H7 (cell line): Measurements from ENCODE around the gene TWNK. TPM values are rescaled to one million over a fixed set of nuclear protein-coding genes. Genes with fewer than 3 reads are reported as not detected.

Experiments used
- DNase-seq: peaks from one replicate; pipeline ENCODE4 v3.0.0; 2012
- H3K27me3 ChIP-seq: 2 replicates; pipeline ENCODE4 v1.6.0; 2011; ENCODE audit warnings: mild to moderate bottlenecking, low read length; ENCODE audit not compliant: control insufficient read depth, insufficient read depth
- H3K36me3 ChIP-seq: replicated peaks from 2 replicates; pipeline ENCODE4 v1.5.1; 2011; ENCODE audit warnings: low read length; ENCODE audit not compliant: control insufficient read depth, insufficient read depth
- H3K4me3 ChIP-seq: 2 replicates; pipeline ENCODE4 v1.5.1; 2011; ENCODE audit warnings: low read depth, mild to moderate bottlenecking, control low read depth, low read length, moderate library complexity; ENCODE audit not compliant: insufficient read depth
- total RNA-seq: library from RNA; depleted of rRNA; stranded (reverse); fragments of >200 nt; shearing (Covaris generic); gene quantifications from 2 replicates; pipeline ENCODE4 v1.2.3, GENCODE V29; 2014

The TWNK gene
- total RNA-seq, 1 experiment from 2014 or later = 16.0 TPM

DNA sequence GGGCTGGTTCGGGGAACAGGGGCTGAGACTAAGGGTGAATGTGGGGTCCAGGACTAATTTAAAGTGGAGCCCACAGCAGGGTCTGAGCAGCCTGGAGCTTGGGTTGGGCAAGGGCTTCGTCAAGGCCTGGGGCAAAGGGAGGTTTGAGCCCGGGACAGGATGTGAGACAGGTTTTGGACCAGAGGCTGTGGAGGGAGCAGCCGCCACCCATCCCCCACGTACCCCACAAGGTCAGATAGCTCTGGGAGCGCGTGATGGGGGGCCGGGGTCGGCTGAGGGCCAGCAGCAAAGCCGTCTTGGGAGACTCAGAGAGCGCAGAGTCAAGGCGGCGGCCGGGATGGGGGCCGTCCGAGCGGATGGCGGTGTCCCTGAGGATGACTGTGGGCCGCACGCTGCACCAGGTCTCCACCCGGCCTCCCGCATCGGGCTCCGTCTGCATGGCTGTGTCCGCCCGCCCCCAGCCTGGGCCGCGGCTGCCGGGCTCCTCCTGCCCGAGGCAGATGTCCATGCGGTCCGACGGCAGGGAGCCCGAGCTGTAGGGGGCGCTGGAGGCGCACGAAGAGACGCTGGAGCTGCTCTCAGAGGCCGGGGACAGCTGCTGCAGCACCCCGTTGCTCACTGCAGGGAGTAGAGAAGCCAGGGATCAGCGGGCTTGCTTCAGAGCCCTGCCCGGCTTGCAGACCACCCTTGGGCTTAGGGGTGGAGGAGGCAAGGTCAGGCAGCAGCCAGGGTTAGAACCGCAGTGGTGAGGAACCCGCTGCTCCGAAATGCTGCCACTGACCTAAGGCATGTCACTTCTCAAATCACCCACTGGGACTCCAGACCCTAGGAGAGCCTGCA lies 31.5 kb downstream of the TWNK start:
- Histone ChIP-seq H3K4me3 (peak overlapping the region; percentile 40), H3K36me3 (no peaks in the 10 kb centered on the region), H3K27me3 (peaks cover 34% of the 10 kb centered on the region)
- peak; percentile 97 for DNase-seq

DNA sequence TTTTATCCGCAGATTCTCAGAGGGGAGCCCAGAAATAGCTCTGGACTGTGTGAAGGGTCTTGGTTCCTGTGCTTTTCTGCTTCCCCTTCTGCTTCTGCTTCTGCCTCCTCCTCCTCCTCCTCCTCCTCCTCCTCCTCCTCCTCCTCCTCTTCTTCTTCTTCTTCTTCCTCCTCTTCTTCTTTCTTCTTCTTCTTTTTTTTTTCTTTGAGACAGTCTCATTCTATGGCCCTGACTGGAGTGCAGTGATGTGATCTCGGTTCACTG lies 32.0 kb downstream of the TWNK start:
- no peak overlapping the region for H3K4me3 ChIP-seq
- H3K27me3 ChIP-seq = peaks cover 34% of the 10 kb centered on the region
- H3K36me3 ChIP-seq = no peaks in the 10 kb centered on the region
- DNase-seq = no peak

DNA sequence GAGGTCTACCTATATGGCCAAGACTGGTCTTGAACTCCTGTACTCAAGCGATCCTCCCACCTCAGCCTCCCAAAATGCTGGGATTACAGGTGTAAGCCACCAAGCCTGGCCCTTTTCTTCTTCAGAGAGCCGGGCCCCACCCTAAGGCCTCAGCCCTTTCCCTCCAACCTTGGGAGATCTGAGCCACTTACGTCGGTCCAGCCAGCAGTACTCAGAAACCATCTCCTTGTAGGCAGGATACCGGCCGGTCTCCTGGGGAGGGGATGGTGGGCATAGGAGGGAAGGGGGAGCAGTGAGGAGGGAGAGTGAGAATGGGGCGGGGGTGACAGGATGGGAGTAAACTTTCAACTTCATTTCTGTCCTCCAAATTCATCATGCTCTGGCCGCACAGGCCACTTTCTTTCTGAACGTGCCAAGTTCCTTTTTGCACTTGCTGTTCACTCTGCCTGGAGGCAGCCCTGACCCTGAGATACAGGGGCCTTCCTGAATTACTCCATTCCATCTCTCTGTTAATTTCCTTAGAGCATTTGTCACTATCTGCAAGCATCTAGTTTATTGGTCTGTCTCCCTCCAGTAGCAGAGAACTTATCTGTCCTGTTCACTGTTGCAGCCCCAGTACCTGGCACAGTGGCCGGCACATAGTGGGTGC lies 33.2 kb downstream of the TWNK start:
- peaks cover 32% of the 10 kb centered on the region for H3K27me3 ChIP-seq
- no peak overlapping the region for H3K4me3 ChIP-seq

DNA sequence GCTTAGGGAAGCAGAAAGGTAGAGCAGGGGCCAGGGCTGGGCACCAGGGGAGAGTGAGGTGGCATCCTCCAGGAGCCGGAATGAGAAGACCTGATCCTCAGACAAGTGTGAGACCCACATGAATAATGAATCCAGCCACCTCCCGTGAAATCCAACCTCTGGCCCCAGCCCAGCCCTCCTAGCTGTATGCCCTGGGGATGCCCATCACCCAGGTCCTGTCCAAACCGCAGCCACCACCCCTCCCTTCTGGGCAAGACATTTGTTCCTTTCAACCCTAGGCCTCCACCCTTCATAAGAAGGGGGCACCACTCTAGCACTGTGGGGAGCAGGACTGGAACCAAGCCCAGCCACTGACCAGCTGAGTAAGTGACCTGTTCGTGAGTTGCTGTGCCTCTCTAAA lies 33.9 kb downstream of the TWNK start:
- DNase-seq = no peak
- Histone ChIP-seq H3K4me3 (no peak overlapping the region), H3K27me3 (peaks cover 32% of the 10 kb centered on the region), H3K36me3 (no peaks in the 10 kb centered on the region)

More for the DNA sequence above, 33.2 kb downstream of the TWNK start:
- no peaks in the 10 kb centered on the region for H3K36me3 ChIP-seq
- no peak for DNase-seq

DNA sequence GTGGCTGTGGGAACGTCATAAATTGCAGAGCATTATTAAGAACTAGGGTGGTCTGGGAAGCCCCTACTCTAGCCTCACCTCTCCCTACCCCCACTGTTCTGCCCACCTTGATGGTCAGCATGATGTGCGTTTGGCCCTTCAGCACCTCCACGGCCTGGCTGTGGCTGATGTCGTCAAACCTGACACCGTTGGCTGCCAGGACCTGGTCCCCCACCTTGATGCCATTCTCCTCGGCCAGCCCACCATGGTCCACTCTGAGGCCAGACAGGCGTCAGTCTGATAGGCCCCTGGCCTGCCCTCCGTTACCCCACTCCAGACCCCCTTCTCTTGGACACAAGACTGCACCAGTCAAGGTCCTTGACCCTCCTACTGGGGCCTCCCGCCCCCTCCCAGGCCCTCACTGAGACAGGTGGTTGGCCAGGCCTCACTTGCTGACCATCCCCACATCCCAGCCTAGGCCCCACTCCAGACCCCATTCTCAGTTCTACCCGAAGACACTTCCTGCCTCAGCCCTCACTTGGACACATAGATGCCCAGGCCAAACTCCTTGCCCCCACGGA lies 34.4 kb downstream of the TWNK start:
- no peaks in the 10 kb centered on the region for H3K36me3 ChIP-seq
- H3K27me3 ChIP-seq = peaks cover 28% of the 10 kb centered on the region
- no peak for DNase-seq
- no peak overlapping the region for H3K4me3 ChIP-seq

DNA sequence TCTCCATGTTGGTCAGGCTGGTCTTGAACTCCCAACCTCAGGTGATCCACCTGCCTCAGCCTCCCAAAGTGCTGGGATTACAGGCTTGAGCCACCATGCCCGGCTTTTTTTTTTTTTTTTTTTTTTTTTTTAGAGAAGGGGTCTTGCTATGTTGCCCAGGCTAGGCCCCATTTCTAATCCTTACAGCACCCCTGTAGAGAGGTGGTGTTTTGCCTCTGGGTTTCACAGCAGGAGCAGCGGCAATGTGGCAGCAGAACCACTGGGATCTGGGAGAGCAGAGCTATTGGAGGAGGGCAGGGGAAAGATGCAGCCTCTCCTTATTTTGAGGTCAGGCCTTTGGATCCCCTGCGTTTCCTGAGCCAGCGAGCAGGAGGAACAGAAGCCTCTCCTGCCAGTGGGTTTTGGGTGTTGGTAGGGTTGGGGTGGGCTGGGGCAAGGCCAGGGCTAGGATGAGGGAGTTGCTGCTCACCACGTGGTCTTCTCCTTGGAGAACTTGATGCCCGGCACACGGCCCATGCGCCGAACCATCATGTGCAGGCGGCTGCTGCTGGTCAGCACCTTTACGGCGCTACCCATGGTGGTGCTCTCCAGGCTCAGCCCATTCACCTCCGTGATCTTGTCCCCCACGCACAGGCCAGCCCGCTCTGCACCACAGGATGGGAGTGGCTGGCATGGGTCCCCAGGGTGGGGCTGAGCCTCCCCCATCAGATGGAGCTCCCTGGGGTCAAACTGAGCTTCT lies 35.8 kb downstream of the TWNK start:
- peaks cover 16% of the 10 kb centered on the region for H3K27me3 ChIP-seq
- no peaks in the 10 kb centered on the region for H3K36me3 ChIP-seq
- no peak overlapping the region for H3K4me3 ChIP-seq
- DNase-seq = no peak

DNA sequence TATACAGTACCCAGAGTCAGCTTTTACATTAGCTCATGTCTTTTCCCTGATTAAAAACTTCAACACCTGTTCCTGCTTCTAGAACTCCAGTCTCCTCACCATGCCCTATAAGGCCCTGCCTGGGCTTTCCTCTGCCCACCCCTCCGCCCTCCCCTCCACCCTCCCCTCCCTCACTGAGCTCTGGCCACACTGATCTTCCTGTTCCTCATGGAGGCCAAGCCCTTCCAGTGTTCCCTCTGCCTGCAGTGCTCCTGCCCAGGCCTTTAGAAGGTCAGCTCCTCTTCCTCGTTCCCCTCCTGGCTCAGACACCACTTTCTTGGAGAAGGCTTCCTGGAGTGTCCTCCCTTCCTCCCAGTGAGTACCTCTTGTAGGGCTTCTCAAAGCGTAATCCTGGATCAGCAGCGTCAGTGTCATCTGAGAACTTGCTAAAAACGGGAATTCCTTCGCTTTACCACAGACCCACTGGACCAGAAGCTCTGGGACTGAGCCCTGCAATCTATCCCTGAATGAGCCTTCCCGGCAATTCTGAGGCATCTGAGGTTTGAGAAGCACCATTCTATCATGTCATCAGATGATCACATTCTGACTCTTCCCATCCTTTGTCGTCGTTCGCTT lies 39.9 kb downstream of the TWNK start:
- DNase-seq = no peak
- Histone ChIP-seq H3K4me3 (no peak overlapping the region), H3K27me3 (peaks cover 19% of the 10 kb centered on the region), H3K36me3 (no peaks in the 10 kb centered on the region)

DNA sequence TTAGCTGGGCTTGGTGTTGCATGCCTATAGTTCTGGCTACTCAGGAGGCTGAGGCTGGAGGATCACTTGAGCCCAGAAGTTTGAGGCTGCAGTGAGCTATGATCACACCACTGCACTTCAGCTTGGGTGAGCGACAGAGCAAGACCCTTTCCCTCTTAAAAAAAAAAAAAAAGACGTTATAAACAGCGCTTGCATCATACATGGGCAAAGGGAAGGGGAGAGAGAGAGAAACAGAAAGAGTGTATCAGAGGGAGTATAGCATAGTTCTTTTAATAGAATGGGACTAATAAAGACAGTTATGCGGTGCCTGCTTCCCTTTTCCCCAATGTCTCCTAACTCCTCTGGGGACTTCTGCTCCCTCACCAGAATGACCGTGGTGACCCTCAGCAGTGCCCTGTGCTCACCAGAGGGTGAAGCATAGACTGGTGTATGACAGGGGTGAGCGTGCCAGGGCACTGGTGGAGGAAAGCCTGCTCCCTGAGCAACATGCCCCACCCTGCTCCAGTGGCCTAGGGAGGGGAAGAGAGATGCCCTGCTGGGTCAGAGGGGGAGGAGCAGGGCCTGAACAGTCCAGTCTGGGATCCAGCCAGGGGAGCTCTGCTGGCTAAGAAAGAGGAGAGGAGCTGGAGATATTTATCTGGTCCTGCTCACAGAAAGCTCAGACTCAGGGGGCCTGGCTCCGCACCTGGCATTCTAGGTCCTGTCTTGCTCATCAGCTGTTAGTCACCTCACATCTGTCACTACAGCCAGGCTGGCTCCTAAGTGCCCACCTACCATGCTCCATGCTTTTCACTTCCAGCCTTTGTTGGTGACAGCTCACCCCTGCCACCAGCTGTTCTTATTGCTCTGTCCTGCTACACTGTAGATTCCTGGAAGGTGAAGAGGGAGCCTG lies 41.3 kb downstream of the TWNK start:
- DNase-seq = no peak
- peaks cover 25% of the 10 kb centered on the region for H3K27me3 ChIP-seq
- no peak overlapping the region for H3K4me3 ChIP-seq
- no peaks in the 10 kb centered on the region for H3K36me3 ChIP-seq

DNA sequence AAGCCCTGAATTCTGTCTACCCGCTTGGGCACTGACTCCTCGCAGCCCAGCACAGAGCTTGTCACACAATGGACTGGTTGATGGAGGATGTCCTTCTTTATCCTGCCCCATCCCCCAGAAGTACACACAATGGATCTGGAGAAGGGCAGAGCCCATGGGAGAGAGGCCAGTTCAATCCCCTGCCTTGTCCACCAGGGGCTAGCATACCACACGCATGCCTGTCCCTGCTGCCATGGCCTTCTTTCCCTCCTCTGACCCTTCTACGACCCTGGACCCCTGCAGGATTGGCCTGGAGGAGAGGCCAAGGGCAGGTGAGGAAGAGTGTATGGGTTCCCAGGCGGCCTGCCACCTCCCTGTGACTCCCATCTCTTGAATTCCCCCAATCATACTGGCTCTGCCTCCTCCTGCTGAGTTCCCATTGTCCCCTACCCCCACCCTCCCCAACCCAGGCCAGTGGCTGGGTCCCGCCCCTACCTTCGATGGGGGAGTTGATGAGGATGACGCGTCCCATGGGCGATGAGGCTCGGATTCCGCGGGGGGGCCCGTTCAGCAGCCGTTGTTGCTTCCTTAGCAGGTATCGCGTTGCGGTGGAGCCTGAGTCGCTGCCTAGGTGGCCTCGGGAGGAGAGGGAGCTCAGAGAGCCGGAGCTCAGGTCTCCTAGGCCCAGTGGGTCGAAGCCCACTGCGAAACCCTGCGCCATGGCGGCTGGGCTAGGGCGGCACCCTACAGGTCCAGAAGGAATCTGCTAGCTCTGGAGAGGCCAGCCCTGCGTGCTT lies 42.4 kb downstream of the TWNK start:
- Histone ChIP-seq H3K36me3 (no peaks in the 10 kb centered on the region), H3K4me3 (no peak overlapping the region), H3K27me3 (peaks cover 28% of the 10 kb centered on the region)
- peak; percentile 78 for DNase-seq

DNA sequence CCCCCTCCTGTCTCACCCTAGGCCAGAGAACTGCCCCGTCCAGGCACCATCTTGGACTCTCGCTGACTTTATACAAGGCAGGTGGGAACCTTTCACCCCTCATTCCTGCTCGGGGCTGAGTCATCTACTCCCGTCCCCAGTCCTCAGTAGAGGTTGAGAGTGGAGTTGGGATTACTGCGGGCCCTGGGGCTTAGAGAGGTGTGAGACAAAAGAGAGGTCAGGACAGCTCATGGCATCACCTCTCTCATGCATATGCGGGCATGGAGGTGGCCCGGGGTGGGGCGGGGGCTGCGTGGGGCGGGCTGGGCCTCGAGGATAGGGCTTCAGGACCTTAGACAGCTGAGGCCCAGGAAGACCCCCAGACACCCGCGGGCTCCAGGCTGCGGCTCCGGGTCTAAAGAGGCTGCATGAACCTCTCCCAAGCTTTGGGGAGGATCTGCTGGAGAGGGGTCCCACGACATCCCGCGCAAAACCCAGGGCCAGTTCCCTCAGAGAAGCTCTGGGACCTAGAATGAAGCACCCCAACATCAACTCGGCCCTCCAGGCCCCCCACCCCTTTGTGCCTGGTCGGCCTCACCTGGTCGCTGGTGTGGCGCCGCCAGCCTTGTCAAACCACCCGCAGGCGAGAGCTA lies 43.3 kb downstream of the TWNK start:
- Histone ChIP-seq H3K4me3 (peak overlapping the region; percentile 53), H3K27me3 (peaks cover 28% of the 10 kb centered on the region), H3K36me3 (no peaks in the 10 kb centered on the region)
- DNase-seq = peak; percentile 80

DNA sequence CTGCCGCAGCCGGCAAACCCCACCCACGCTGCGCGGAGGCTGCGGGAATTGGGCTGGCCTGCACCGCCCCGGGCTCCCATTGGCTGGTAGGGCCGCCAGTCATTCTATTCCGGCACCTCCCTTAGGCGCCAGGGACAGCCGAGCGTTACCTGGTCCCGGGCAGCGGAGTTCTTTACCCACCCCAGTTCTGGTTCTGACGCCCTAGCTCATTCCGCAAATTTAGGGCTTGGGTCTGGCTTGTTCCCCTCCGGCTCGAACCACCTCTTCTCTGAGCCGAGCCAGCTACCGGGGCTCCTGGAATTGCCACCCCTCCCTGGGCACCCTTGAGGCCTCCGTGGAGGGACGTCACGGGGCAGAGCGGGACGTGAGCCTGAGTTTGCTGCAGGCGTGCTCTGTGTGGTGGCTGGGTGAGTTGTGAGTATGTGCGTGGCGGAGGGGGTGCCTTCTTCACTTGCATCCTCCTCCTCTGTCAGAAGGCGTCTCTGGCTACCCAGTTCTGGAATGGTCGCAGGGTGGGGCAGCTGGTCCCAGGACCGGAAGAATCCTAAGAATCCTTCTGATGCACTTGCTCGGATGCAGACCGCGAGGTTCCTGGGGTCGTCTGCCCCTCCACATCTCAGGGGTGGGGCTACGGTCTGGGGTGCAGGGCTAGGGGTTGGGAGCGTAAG lies 43.9 kb downstream of the TWNK start, which contains the start of the genes PDZD7 and SFXN3:
PDZD7 (minus strand) TSS at position 2 of the 668 bp plus-strand sequence. CDS start 910 bp downstream, outside the sequence.
SFXN3 (plus strand) TSS at position 107 of the 668 bp plus-strand sequence. CDS start 3,461 bp downstream, outside the sequence.
- Histone ChIP-seq H3K4me3 (peak within 1 kb of the TSS; percentile 53), H3K36me3 (no peaks in the 10 kb centered on the region), H3K27me3 (peaks cover 28% of the 10 kb centered on the region)
- DNase-seq = peak; percentile 99
